Measurements from ENCODE around the gene PHPT1.

PHPT1 gene

GRCh38 chr9:136847088-136847825, 2.0 kb upstream of the PHPT1 start:
- DNase-seq = peak; percentile 19
- no peak for TF ChIP-seq CTCF (IDR thresholded peaks at IDR 0.05; ENCODE audit: low read depth, low read length, missing control alignments)
- no peak overlapping the region for H3K27ac ChIP-seq
- in situ Hi-C loops (cut with HindIII; ENCODE audit: low pct_ligation_motif_present, low sequenced_read_pairs) = no loop called here
- peaks cover 17% of the 10 kb centered on the region for H3K36me3 ChIP-seq (replicated peaks)
- H3K27me3 ChIP-seq (replicated peaks) = peaks cover 15% of the 10 kb centered on the region
- H3K4me3 ChIP-seq (ENCODE audit: low read depth, low read length) = peak overlapping the region; percentile 79

GRCh38 chr9:136847826-136848392, 1.3 kb upstream of the PHPT1 start:
- in situ Hi-C loops (cut with HindIII; ENCODE audit: low pct_ligation_motif_present, low sequenced_read_pairs) = no loop called here
- Histone ChIP-seq H3K36me3 (replicated peaks) (peaks cover 17% of the 10 kb centered on the region), H3K4me3 (ENCODE audit: low read depth, low read length) (peak overlapping the region; percentile 79), H3K27me3 (replicated peaks) (peaks cover 15% of the 10 kb centered on the region), H3K27ac (no peak overlapping the region)
- peak; percentile 63 for DNase-seq
- no peak for TF ChIP-seq CTCF (IDR thresholded peaks at IDR 0.05; ENCODE audit: low read depth, low read length, missing control alignments)

GRCh38 chr9:136848393-136849037, 694 bp upstream of the PHPT1 start:
- Histone ChIP-seq H3K4me3 (ENCODE audit: low read depth, low read length) (peak overlapping the region; percentile 79), H3K36me3 (replicated peaks) (peaks cover 17% of the 10 kb centered on the region), H3K27me3 (replicated peaks) (peaks cover 15% of the 10 kb centered on the region), H3K27ac (peak overlapping the region; percentile 17)
- TF ChIP-seq CTCF (IDR thresholded peaks at IDR 0.05; ENCODE audit: low read depth, low read length, missing control alignments) = no peak
- in situ Hi-C loops (cut with HindIII; ENCODE audit: low pct_ligation_motif_present, low sequenced_read_pairs) = no loop called here
- DNase-seq = no peak

GRCh38 chr9:136849960-136850865, 1.0 kb downstream of the PHPT1 start:
- peak overlapping the region; percentile 31 for H3K27ac ChIP-seq
- peak overlapping the region; percentile 79 for H3K4me3 ChIP-seq (ENCODE audit: low read depth, low read length)
- TF ChIP-seq CTCF (IDR thresholded peaks at IDR 0.05; ENCODE audit: low read depth, low read length, missing control alignments) = no peak
- peaks cover 10% of the 10 kb centered on the region for H3K27me3 ChIP-seq (replicated peaks)
- in situ Hi-C loops (cut with HindIII; ENCODE audit: low pct_ligation_motif_present, low sequenced_read_pairs) = no loop called here
- no peak for DNase-seq
- peaks cover 17% of the 10 kb centered on the region for H3K36me3 ChIP-seq (replicated peaks)

GRCh38 chr9:136850866-136851775, 1.9 kb downstream of the PHPT1 start:
- in situ Hi-C loops (cut with HindIII; ENCODE audit: low pct_ligation_motif_present, low sequenced_read_pairs) = no loop called here
- H3K27me3 ChIP-seq (replicated peaks) = peaks cover 2% of the 10 kb centered on the region
- no peak for TF ChIP-seq CTCF (IDR thresholded peaks at IDR 0.05; ENCODE audit: low read depth, low read length, missing control alignments)
- H3K36me3 ChIP-seq (replicated peaks) = peaks cover 17% of the 10 kb centered on the region
- no peak overlapping the region for H3K27ac ChIP-seq
- no peak for DNase-seq
- H3K4me3 ChIP-seq (ENCODE audit: low read depth, low read length) = no peak overlapping the region
